Activated T-cell treated with anti-CD3 and anti-CD28 coated beads for 1 hour (primary cell): ENCODE measurements around the gene FNBP1.

Source experiments
- DNase-seq: peaks from one replicate; pipeline ENCODE4 v3.0.0-alpha.2; 2020; ENCODE audit warnings: low read depth

FNBP1 gene

GRCh38 chr9:129854588-129855110 is 188.3 kb downstream of the FNBP1 start:
- DNase-seq = no peak

DNA sequence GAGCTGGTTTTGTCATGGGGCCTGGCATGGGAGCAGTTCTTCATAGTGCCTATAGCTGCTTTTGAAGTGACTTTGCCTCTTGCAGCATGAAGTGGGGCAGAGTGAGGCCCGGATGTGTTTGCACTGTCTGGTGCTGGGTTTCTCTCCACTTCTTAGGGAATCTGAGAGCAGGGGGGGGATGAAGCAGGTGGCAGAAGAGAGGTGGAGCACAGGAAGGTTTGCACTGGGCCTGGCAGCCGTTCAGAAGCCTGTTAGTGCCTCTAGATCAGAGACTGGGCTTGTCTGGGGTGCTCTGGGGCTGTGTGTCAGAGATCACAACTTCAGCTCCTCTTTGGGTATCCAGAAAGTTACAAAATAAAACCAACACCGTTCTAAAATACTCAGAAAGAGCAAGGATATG is 189.4 kb downstream of the FNBP1 start:
- no peak for DNase-seq

GRCh38 chr9:129852579-129852978 is 190.4 kb downstream of the FNBP1 start:
- no peak for DNase-seq

DNA sequence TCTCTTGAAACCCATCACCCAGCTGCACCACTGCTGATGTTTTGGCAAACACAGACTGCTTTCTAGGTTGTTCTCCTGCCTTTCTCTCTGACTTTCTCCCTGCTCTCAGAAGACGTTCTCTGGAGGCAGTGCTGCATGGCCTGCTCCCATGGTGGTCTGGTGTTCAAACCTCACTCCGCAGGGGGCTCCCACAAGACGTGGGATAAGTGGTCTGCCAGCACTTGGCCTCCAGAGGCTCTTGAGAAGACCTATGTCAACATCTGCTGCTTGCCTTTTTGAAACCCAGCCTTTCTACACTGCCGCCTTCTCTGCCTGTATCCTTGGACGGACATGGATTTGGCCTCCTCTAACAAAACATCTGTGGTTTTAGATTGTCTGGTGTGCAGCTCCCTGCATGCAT is 191.2 kb downstream of the FNBP1 start:
- no peak for DNase-seq

- DNase-seq = no peak
Observed at GRCh38 chr9:129850821-129851550, 192.0 kb downstream of the FNBP1 start.

DNA sequence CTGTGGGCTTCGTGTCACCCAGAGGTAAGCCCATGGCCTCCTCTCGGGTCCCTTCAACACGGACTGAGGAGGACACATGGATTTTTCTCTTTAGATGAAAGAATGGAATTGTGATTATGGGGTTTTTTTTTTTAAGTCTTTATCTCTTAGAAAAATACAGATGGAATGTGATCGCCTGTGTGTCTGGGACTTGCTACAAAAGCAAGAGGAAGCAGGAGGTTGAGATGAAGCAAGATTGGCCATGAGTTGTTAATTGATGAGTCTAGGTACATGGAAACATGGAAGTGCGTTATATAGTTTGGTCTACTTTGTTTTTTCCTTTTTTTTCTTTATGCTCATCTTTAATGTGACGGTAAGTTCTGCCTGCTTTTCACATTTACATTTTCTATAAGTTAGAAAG is 193.1 kb downstream of the FNBP1 start:
- no peak for DNase-seq

DNA sequence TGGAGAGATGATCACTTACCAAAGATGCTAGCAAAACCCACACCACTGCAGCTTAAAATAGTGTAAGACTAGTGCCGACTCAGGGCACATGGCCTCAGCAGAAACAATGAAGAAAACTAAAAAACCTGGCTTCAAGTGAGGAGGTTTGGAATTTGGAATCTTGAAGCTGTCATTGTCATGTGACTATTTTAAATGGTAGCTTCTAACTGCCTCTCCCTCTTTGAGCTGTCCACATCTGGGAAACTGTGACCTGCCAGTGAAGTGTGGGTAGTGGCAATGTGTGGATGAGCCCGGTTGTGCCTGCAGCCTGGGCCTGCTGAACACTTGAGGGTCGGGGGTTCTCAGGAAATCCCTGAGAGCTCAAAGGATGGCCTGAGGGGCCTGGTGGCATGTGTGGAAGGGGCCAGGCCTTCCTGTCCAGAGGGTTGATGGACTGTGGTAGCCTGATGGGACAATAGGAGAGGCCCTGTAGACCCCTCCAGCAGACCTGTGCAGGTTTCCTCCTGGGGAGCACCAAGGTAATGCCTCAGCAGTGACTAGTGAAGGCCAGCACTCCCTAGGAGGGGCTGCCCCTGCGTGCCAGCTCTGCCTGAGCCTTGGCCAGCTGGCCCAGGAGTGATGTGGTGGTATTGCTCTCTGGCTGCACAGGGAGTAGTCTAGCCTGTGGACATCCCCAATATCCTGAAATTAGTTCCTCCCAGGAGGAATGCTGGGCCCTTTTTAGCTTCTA is 194.1 kb downstream of the FNBP1 start:
- no peak for DNase-seq

- DNase-seq = no peak
Observed at GRCh38 chr9:129845373-129845772, 197.6 kb downstream of the FNBP1 start.

- no peak for DNase-seq
Observed at GRCh38 chr9:129841071-129841470, 201.9 kb downstream of the FNBP1 start.

GRCh38 chr9:129840034-129840433 is 203.0 kb downstream of the FNBP1 start:
- DNase-seq = no peak

GRCh38 chr9:129839324-129840023 is 203.5 kb downstream of the FNBP1 start:
- no peak for DNase-seq

- no peak for DNase-seq
Observed at GRCh38 chr9:129838707-129839259, 204.2 kb downstream of the FNBP1 start.
